Hippocampal formation (tissue), 2 donors: Measurements from ENCODE around the gene USP12.

Source experiments
- DNase-seq, 2 donors: peaks; one replicate each; lab custom pipeline; 2025; lab: John Stamatoyannopoulos, UW

Gene USP12

DNA sequence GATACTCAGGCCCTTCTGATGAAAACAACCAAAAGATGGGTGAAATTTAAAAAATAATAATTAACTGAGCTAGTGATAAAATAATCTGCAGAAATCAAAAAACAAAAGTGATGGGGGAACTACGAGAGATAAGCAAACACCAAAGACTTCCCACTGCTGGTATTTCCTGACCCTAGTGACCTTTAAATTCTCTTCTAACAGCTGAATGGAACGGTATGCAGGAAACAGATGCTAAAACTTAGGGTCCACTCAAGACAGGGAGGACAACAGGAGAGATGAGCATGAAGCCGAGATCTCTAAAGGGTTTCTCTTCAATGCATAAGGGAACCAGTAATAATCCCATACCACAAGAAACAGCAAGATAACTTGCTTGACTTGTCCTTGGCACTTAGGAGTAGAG, 50.8 kb downstream of the USP12 start:
- DNase-seq: no peak

DNA sequence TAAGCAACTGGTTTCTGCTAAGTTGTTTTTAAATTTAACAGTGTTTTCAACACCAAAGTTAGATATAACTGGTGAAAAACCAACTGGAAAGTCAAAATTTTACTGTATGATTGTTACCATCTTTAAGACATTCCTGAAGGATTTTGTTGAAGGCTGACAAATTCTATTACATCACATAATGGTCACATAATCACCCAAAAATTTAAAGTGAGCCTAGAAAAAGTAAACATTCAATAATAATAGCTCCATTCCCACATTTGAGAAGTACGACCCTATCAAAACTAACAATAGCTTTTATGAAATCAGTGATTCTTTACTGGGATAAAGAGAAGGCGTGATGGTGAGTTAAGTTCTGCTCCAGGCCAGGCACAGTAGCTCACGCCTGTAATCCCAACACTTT, 51.6 kb downstream of the USP12 start:
- no peak for DNase-seq

DNA sequence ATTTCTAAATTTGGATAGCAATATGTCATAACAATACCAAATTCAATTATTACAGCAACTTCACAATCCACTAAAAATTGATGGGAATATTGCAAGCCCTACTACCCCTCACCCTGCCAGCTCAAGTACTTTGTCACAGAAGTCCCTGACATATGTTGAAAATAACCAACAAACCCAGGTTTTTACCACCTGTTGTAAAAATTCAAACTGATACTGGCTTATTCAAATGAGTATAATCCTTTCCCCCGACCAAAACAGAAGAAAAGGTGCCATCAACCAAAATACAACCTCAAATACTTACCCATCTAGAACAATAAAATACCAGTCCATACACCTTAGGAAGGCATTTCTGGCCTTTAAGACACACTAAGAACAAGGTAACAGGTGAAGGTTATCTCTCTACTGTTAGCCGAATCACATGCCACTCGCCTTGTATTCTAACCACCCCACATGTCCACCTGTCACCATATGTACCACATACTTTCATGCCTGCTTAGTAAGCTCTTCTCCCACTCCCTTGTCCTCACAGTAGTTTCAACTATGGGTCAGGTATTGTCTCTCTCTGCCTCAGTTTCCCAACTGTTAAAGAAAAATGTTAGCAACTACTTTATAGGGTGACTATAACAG, 53.1 kb downstream of the USP12 start:
- DNase-seq: no peak

DNA sequence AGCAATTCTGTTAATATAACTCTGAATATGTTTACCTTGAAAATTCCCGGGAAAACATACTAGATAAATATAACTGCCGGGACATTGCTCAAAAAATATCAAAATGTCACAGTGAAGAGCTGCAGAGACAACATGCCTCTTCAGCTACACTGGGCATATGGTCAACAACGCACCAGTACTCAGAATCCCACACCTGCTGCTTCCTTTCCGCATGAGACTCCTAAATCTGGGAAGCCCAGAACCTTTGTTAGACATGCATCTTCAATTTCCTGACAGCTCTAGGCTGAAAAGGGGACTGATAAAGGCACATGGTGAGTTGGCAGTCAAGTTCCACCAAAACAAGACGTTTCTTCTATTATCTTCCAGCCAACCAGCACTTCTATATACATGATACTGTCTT, 53.7 kb downstream of the USP12 start:
- no peak for DNase-seq

DNA sequence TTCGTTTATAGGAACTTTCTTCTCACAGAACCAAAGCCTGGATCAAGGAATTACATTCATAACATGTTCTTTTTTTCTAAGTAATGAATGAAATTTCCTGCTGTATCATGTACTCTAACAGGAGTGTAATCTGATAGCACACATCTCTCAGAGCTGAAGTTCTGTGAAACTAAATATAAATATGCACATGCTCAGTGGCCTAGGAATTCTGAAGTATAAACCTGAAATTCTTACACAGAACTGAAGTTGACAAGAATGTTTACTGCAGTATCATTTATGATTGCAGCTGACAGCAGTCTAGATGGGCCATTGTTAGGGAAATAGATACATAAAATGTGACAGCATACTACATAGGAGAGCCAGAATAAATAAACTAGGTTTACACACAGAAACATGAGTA, 54.5 kb downstream of the USP12 start:
- DNase-seq: no peak

DNA sequence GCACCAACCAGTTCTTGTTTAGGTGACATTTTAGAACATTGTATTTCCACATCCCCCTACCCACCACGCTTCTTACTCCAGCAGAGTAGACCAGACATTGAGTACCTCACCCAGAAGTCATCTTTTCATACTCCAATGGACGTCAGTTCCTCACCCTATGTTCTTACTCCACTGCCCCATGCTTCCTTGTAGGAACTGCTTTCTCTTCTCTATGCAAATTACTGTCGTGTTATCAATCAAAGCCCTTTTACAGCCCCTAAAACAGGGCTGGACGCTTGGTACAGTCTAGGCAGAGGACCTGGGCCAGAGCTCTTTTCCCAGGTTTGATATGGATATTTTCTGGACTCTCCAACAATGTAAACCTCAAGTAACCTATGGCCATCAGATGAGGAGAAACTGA, 58.2 kb downstream of the USP12 start:
- no peak for DNase-seq

DNA sequence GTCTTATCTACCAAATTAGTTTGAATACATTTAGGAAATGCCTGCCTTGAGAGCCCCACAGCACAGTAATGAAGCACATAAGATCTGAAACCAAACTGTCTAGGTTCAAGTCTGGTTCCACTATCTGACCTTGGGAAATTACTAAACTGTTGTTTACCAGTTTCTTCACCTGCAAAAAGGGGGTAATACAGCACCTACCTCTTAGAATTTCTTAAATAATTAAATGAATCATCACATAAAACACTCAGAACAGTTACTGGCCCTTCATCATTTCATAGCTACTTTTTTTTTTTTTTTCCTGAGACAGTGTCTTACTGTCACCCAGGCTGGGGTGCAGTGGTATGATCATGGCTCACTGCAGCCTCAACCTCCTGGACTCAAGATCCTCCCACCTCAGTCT, 59.6 kb downstream of the USP12 start:
- DNase-seq: no peak

DNA sequence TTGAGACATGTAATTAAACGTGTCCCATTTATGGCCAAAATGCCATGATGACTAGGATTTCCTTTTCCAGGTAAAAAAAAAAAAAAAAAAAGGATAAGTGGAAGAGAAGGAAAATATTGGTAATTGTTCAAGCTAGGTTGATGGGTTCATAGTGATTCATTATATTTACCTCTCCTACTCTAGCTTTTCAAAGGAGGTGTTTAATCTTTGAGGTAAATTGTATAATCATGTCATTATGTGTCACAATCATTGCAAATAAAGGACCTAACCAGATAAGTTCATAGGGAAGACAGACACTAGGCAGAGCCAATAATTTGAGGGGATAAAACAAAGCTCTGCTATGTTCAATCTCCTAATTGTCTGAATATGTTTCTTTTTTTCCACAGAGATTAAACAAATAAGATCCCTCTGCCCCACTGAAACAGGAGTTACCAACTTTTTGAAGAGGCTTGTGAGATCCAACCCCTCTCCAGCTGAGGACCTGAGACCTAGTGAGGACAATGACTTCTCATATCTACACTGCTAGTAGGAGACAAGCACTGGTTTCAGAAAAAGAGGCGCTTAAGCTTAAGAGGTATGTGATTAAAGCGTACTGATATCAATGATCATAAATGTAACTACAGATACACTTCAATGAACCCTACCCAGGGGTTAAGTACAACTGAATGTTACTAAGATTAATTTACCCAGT, 61.4 kb downstream of the USP12 start:
- no peak for DNase-seq

DNA sequence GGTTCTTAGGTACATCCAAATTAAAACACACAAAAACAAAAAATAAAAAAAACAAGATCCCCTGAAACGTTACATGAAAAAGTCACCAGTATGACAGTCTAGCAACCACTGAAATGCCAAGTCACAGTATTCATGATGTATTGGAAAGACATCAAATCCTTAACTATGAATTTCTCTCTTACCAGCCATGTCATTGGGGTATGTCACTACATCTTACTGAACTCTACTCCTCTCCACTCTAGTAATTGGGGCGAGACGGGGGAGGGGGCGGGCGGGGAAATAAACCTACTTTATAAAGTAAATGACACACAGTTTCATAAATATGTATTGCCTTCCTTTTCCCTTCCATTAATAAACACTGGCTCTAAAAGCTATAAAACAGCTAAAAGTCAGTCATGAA, 65.5 kb downstream of the USP12 start:
- no peak for DNase-seq

DNA sequence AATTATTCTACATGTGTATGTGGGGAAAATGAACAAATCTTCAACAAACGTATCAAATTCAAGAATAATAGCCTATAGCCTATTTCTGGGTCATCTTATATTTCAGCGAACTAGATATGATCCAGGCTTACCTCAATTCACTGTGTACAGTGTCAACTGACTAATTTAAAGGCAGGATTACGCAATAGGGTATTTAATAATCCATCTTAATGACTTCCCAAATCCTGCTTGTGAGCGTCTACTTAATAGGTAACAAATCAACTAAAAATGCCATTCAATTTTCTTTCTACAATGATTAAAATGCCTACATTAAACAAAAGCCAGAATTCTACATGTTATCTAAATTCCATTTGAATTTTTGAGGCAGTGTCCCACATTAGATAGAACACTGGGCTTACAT, 67.0 kb downstream of the USP12 start:
- DNase-seq: no peak

DNA sequence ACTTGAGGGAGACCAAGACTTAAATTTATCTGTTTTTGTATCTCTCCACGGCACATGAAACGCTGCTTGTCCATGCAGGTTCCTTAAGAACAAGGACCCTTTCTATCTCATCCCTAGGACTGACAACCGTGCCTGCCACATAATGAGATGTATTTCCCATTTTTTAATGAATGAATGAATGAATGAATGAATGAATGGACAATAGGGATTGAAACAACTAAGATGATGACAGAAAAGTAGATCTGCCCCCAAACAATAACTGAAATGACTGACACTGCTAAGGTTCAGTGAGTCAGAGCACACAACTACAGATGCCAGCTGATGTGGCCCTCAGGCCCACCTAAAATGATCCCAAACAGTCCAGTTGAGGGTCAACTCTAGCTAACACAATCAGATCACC, 69.8 kb downstream of the USP12 start:
- no peak for DNase-seq

DNA sequence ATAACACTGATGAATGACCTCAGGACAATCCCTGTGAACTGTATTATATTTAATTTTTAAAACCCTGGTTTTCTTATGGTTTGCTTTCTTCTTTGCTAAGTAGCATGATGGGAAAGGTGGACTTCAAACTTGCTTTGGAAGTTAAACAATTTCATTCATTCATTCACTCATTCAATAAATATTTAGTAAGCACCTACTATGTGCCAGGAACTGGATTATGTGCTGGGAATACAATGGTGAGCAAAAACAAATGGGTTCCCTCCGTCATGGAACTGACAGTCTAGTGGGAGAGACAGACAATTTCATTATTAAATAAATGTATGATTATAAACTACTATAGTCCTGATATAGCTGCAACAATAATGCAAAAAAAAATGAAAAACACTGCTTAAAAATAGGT, 70.3 kb downstream of the USP12 start:
- DNase-seq: no peak

DNA sequence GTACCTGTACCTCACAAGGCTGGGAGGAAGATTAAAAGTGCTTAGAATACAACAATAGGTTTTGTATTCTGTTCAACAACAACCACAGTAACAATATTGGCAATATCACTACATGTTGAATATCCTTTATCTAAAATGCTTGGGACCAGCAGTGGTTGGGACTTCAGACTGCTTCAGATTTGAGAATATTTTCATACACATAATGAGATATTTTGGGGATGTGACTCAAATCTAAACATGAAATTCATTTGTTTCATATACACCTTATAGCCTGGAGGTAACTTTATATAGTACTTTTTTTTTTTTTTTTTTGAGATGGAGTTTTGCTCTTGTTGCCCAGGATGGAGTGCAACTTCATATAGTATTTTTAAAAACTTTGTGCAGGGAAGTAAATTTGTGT, 73.9 kb downstream of the USP12 start:
- DNase-seq: no peak

DNA sequence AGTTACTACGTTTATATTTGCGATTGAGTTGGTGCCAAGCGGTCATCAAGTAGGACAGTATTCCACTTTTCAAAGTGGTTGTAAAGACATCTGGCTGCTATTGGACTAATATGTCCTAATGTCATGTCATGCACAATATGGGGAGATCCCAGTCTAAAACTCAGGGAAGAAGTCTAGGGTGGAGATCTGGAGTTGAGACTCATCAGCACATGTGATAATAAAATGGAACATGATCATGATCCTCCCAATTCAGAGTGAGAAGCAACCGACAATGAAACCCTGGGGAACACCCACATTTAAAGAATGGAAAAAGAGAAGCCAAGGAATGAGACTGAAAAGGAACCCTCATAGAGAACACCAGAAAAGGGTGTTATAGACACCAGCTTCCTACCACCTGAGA, 80.2 kb downstream of the USP12 start:
- no peak for DNase-seq

DNA sequence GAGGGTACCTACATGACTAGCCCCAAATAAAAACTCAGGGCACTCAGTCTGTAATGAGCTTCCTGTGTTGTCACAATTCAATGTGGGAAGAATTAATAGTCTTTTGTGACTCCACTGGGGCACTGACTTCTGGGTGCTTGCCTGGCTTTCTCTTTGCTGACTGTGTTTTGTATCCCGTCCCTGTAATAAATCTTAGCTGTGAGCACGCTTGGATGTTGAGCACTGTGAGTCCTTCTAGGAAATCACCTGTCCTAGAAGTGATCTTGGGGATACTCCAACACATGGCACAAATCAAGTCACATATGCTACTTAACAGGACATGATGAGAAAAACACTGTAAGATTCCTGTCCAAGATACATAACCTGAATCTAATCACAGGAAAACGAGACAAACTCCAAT, 83.0 kb downstream of the USP12 start:
- no peak for DNase-seq

DNA sequence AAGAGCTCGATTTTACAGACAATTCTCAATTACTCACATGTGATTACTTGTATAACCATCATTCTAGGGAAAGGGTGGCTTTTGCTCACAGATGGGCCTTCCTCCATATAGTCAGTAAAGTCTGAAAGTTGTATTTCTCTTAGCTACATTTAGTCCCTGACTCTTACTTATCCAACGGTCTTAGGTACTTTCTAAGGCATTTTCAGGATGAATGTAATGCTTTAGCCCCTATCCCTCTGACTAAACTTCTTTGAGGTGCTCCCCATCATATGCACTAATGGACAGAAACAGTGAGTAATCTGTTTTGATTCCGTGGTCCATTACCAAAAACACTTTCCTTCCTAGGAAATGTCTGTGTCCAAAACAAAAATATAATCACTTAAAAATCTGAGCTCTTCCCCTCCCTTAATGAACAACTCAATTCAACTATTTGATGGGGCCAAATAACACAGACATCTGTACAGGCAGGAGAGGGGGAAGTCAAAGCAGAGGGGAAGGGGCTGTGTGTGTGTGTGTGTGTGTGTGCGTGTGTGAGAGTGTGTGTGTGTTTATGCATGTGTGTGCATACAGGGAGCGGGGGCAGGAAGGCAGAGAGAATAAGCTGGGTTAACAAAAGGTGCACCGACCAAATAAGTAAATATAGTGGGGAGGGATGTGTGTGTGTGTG, 84.9 kb downstream of the USP12 start:
- DNase-seq: no peak

DNA sequence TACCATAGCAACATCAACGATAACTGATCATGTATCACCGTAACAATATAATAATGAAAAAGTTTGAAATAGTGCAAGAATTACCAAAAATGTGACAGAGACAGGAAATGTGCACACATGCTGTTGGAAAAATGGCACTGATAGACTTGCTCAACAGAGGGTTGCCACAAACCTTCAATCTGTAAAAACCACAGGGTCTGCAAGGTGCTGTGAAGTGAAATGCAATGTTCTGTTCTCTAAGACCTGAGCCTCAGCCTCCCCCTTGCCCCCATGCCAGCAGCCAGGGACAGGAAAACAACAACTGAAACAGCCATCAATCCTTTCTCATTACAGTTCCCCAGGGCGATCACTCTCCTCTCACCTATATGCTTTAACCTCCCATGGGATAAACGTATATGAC, 88.4 kb downstream of the USP12 start:
- DNase-seq: no peak

DNA sequence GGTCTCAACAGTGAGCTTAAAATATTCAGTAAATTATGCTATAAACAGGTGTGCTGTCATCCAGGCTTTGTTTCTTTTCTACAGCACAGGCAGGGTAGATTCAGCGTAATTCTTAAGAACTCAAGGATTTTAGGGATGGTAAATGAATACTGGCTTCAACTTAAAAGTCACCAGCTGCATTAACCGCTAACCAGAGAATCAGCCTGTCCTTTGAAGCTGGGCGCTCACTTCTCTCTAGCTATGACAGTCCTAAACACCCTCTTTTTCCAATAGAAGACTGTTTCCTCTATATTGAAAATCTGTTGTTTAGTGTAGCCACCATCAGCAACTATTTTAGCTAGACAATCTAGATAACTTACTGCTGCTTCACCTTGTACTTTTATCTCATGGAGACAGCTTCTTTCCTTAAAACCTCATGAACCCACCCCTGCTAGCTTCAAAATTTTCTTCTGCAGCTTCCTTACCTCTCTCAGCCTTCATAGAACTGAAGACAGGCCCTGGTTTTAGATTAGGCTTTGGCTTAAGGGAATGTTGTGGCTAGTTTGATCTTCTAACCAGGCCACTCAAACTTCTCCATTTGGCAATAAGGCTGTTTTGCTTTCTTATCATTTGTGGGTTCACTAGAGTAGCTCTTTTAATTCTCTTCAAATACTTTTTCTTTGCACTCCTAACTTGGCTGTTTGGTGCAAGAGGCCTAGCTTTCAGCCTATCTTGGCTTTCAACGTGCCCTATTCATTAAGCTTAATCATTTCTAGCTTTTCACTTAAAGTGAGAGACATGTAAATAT, 89.5 kb downstream of the USP12 start:
- DNase-seq: no peak

DNA sequence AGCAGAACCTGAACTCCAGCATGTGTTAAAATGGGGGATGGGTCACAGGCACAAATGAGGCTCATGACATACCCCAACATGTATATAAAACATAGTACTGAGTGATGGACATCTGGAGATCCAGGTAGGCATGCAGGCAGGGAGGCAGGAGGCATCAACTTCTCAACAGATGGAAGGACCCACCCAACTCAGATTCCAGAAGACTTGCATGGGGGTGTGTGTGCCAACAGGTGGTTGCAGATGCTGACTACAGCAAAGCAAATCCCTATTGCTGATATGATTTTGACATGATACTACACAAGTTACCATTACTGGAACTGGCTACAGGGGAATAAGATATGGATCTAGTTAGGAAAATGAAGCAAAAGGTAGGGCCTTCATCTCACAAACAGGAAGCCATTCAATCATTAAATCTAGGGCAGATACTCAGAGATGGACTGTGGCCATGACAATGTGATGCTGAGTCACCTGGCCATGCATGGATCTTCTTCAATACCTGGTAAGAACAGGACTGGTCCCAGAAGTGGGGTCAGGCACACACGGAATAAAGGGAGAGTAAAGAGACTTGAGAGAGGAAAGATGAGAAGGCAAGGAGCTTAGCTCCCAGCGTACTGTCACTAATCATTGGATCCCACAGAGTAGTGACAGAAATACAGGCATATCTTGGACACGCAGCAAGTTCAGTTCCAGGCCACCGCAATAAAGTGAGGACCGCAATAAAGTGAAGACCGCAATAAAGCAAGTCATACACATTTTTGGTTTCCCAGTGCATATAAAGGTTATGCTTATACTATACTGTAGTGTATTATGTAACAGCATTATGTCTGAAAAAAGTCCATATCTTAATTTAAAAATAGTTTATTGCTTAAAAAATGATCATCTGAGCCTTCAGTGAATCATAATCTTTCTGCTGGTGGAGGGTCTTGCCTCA, 91.3 kb downstream of the USP12 start:
- no peak for DNase-seq

DNA sequence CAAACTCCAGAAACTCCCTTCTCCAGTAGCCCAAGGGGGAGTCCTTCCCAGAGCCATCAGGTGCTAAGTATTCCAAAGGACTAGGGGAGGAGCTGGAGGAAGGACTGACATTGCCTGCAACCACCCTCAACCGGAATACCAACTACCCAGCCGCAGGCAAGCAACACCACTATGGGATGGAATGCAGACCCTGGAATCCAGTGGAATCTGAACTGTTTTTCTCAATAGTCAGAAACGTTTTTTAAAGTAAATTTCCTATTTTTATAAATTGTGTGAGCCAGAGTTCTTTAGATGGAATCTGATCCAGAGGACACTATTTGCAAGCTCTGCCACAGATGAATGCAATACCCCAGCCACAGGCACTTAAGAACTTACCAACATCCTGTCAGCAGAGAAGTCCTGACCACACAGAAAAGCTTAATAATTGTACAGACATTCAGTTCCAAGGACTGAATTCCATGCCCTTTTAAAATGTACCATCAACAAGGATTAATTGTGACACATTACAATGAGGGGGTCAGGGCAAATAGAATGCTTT, 92.1 kb downstream of the USP12 start:
- no peak for DNase-seq

DNA sequence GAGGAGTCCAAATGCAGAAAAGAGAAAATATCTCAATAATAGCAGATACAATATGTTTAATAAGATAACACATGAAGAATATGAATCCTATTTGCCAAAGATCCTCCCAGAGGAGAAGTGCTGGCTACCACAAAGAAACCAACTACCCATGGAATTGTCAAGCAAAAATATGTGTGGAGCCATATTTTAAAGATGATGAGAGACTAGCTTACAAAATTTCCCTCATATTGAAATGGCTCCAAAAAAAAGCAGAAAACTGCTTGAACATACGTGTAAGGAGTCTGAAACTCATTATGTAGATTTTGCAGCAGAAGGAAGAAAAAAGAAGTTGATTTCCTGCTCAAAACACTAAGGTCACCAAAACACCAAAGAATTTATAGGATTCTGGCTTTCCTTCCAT, 94.2 kb downstream of the USP12 start:
- DNase-seq: no peak
